ENCODE results near the gene MAX. TPM values are rescaled to one million over a fixed set of nuclear protein-coding genes. Genes with fewer than 3 reads are reported as not detected.

Gene MAX
- total RNA-seq, 1 experiment from 2014 or later = 41.4 TPM

DNA sequence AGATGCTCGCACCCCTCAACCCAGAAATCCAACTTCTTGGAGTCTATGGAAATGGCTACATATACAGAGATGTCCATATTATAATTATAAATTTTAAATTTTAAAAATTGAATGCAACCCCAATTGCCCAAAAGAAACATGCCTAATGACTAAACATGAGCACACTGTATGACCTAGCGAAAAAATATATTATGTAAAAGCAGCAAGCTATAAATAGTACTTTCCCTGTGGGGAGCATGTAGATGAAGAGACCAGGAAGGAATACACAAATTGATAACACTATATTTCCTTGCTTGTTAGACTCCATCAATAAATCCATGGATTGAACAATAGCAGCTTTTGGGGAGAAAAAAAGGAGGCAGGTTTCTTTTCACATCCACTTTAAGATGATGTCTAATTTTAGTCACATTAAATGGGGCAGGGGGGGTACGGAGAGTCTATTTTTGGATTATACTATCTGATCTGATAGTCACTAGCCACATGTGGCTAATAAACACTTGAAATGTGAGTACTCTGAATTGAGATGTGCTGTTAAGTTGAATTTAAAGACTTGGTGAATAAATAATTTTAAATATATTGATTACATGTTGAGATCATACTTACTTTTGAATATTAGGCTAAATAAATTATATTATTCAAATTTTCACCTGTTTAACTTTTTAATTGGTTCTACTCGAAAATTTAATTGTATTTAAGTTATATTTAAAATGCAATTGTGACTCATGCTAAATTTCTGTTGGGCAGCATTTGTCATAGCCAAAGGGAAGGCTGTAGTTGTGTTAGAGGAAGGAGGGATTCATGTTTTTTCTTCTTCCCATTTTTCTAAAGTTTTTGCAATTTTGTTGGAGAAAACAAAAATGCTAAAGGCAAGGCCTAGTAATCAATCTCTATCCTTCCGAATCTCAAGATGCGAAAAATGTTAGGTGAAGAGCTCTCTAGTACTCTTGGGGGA is 17.5 kb downstream of the MAX start:
- in situ Hi-C loops (cut with HindIII; ENCODE audit: low pct_unique_long_range_greater_than_20kb, low sequenced_read_pairs) = no loop called here
- H3K36me3 ChIP-seq (ENCODE audit: control insufficient read depth, insufficient read depth, low read length) = peaks cover 3% of the 10 kb centered on the region
- no peaks in the 10 kb centered on the region for H3K4me1 ChIP-seq (ENCODE audit: control insufficient read depth, insufficient read depth, low read length)
- intact Hi-C loops (cut with micrococcal nuclease; ENCODE audit: unreplicated experiment) = no loop called here
- ATAC-seq = no peak
- H3K27me3 ChIP-seq (ENCODE audit: control insufficient read depth, insufficient read depth, low read length) = no peaks in the 10 kb centered on the region
- ChIA-PET CTCF (no interaction called here), POLR2A (no interaction called here)
- no peak for DNase-seq (ENCODE audit: low read depth, low spot score)
- H3K27ac ChIP-seq (ENCODE audit: low read length) = no peak overlapping the region
- BruUV-seq (replicated peaks) = no TSS peak
- no peak overlapping the region for H3K4me3 ChIP-seq (ENCODE audit: low read depth in 2 of 2, low read length in 2 of 2)
- TF ChIP-seq, protein P1, sequence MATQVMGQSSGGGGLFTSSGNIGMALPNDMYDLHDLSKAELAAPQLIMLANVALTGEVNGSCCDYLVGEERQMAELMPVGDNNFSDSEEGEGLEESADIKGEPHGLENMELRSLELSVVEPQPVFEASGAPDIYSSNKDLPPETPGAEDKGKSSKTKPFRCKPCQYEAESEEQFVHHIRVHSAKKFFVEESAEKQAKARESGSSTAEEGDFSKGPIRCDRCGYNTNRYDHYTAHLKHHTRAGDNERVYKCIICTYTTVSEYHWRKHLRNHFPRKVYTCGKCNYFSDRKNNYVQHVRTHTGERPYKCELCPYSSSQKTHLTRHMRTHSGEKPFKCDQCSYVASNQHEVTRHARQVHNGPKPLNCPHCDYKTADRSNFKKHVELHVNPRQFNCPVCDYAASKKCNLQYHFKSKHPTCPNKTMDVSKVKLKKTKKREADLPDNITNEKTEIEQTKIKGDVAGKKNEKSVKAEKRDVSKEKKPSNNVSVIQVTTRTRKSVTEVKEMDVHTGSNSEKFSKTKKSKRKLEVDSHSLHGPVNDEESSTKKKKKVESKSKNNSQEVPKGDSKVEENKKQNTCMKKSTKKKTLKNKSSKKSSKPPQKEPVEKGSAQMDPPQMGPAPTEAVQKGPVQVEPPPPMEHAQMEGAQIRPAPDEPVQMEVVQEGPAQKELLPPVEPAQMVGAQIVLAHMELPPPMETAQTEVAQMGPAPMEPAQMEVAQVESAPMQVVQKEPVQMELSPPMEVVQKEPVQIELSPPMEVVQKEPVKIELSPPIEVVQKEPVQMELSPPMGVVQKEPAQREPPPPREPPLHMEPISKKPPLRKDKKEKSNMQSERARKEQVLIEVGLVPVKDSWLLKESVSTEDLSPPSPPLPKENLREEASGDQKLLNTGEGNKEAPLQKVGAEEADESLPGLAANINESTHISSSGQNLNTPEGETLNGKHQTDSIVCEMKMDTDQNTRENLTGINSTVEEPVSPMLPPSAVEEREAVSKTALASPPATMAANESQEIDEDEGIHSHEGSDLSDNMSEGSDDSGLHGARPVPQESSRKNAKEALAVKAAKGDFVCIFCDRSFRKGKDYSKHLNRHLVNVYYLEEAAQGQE (IDR thresholded peaks at IDR 0.05; ENCODE audit: insufficient read depth in 1 of 2, low read depth in 2 of 2, low read length in 1 of 2) = no peak
- TF ChIP-seq TCF7L2 (IDR thresholded peaks at IDR 0.05; ENCODE audit: low read depth, low read length) = no peak
- TF ChIP-seq POLR2AphosphoS5 (IDR thresholded peaks at IDR 0.05; ENCODE audit: low read depth, low read length) = no peak
- TF ChIP-seq, protein P2, sequence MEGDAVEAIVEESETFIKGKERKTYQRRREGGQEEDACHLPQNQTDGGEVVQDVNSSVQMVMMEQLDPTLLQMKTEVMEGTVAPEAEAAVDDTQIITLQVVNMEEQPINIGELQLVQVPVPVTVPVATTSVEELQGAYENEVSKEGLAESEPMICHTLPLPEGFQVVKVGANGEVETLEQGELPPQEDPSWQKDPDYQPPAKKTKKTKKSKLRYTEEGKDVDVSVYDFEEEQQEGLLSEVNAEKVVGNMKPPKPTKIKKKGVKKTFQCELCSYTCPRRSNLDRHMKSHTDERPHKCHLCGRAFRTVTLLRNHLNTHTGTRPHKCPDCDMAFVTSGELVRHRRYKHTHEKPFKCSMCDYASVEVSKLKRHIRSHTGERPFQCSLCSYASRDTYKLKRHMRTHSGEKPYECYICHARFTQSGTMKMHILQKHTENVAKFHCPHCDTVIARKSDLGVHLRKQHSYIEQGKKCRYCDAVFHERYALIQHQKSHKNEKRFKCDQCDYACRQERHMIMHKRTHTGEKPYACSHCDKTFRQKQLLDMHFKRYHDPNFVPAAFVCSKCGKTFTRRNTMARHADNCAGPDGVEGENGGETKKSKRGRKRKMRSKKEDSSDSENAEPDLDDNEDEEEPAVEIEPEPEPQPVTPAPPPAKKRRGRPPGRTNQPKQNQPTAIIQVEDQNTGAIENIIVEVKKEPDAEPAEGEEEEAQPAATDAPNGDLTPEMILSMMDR (IDR thresholded peaks at IDR 0.05) = no peak
- H3K9me3 ChIP-seq (ENCODE audit: control insufficient read depth, insufficient read depth, low read depth, low read length) = no peaks in the 10 kb centered on the region; the same call in 1 of the 2 replicates

DNA sequence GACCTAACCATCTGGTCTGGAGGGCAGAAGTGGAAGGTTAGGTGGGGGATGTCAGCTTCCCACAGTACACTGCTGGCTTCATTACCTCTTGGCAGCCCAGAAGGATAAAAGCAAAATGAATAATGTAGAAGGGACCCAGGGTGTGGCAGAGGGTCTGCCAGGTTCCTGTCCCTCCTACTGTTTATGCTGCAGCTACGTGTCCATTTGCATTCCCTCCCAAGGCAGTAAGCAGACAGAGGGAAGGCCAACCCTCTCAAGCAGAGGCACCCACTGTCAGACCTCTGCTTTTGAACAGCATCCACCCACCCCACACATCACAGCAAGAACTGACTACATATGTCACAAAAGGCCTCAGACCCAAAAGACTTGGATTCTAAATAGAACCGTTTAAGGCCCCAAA is 19.4 kb downstream of the MAX start:
- no peak for ATAC-seq
- BruUV-seq (replicated peaks) = no TSS peak
- no peak overlapping the region for H3K27ac ChIP-seq (ENCODE audit: low read length)
- CTCF ChIA-PET = no interaction called here
- no peaks in the 10 kb centered on the region for H3K4me1 ChIP-seq (ENCODE audit: control insufficient read depth, insufficient read depth, low read length)
- in situ Hi-C loops (cut with HindIII; ENCODE audit: low pct_unique_long_range_greater_than_20kb, low sequenced_read_pairs) = no loop called here
- POLR2A ChIA-PET = no interaction called here
- intact Hi-C loops (cut with micrococcal nuclease; ENCODE audit: unreplicated experiment) = no loop called here
- H3K27me3 ChIP-seq (ENCODE audit: control insufficient read depth, insufficient read depth, low read length) = no peaks in the 10 kb centered on the region
- DNase-seq (ENCODE audit: low read depth, low spot score) = no peak
- H3K36me3 ChIP-seq (ENCODE audit: control insufficient read depth, insufficient read depth, low read length) = no peaks in the 10 kb centered on the region; the same call in 1 of the 2 replicates
- H3K9me3 ChIP-seq (ENCODE audit: control insufficient read depth, insufficient read depth, low read depth, low read length) = no peaks in the 10 kb centered on the region
- H3K4me3 ChIP-seq (ENCODE audit: low read depth in 2 of 2, low read length in 2 of 2) = no peak overlapping the region
- no peak for TF ChIP-seq POLR2AphosphoS5 (IDR thresholded peaks at IDR 0.05; ENCODE audit: low read depth, low read length)
- no peak for TF ChIP-seq SIN3A (IDR thresholded peaks at IDR 0.05; ENCODE audit: borderline replicate concordance, insufficient read depth, low read depth, low read length)
- TF ChIP-seq, protein P2 (IDR thresholded peaks at IDR 0.05) = no peak
- no peak for TF ChIP-seq TCF7L2 (IDR thresholded peaks at IDR 0.05; ENCODE audit: low read depth, low read length)
- TF ChIP-seq, protein P1 (IDR thresholded peaks at IDR 0.05; ENCODE audit: insufficient read depth in 1 of 2, low read depth in 2 of 2, low read length in 1 of 2) = no peak
